ENCODE measurements around the gene FMO5.

FMO5 gene

GRCh38 chr1:147242449-147243227 lies 17.5 kb upstream of the FMO5 start, which contains the start of gene CHD1L (continued):
- TF ChIP-seq ZNF155 (tag by site-specific recombination; IDR thresholded peaks at IDR 0.05): no peak
- peak; percentile 74 for TF ChIP-seq ZNF341 (tag by site-specific recombination; IDR thresholded peaks at IDR 0.05; ENCODE audit: low read depth)
- TF ChIP-seq ZNF660 (tag by site-specific recombination; IDR thresholded peaks at IDR 0.05): peak; percentile 85
- TF ChIP-seq ZNF394 (tag by site-specific recombination; IDR thresholded peaks at IDR 0.05; ENCODE audit: borderline replicate concordance): peak; percentile 28; the same call in 1 of the 2 replicates
- TF ChIP-seq ZNF112 (tag by site-specific recombination; IDR thresholded peaks at IDR 0.05): no peak
- TF ChIP-seq ZNF747 (tag by site-specific recombination; IDR thresholded peaks at IDR 0.05): no peak
- no peak for TF ChIP-seq ZNF624 (tag by site-specific recombination; IDR thresholded peaks at IDR 0.05)
- peak; percentile 81 for TF ChIP-seq ZIC2 (tag by site-specific recombination; IDR thresholded peaks at IDR 0.05)
- peak; percentile 93 for TF ChIP-seq PATZ1 (tag by site-specific recombination; IDR thresholded peaks at IDR 0.05)
- TF ChIP-seq ZEB2 (tag by site-specific recombination; IDR thresholded peaks at IDR 0.05): peak; percentile 54; the same call in 1 of the 2 replicates
- peak; percentile 48; the same call in 1 of the 2 replicates for TF ChIP-seq ZBTB8A (tag by site-specific recombination; IDR thresholded peaks at IDR 0.05)
- peak; percentile 65; the same call in 1 of the 2 replicates for TF ChIP-seq KLF8 (tag by site-specific recombination; IDR thresholded peaks at IDR 0.05)
- TF ChIP-seq ZFP69B (tag by site-specific recombination; IDR thresholded peaks at IDR 0.05): peak; percentile 100
- TF ChIP-seq ZNF423 (tag by site-specific recombination; IDR thresholded peaks at IDR 0.05): no peak
- TF ChIP-seq ZBTB44 (tag by site-specific recombination; IDR thresholded peaks at IDR 0.05): peak; percentile 74
- TF ChIP-seq KLF10 (tag by site-specific recombination; IDR thresholded peaks at IDR 0.05): peak; percentile 63; the same call in 1 of the 2 replicates
- peak; percentile 98 for TF ChIP-seq ZNF18 (tag by site-specific recombination; IDR thresholded peaks at IDR 0.05)
- no peak for TF ChIP-seq ZNF214 (tag by site-specific recombination; IDR thresholded peaks at IDR 0.05; ENCODE audit: borderline replicate concordance)
- TF ChIP-seq ZNF16 (tag by site-specific recombination; IDR thresholded peaks at IDR 0.05; ENCODE audit: low read depth): no peak
- TF ChIP-seq ZNF248 (tag by site-specific recombination; IDR thresholded peaks at IDR 0.05): no peak
- TF ChIP-seq KLF9 (tag by site-specific recombination; IDR thresholded peaks at IDR 0.05; ENCODE audit: low read depth): peak; percentile 56; the same call in 1 of the 2 replicates
- no peak for TF ChIP-seq PRDM1 (tag by site-specific recombination; IDR thresholded peaks at IDR 0.05)
- TF ChIP-seq ZBTB7A (tag by site-specific recombination; IDR thresholded peaks at IDR 0.05; ENCODE audit: low read depth): no peak; the same call in 1 of the 2 replicates
- peak; percentile 72 for TF ChIP-seq ZXDB (tag by site-specific recombination; IDR thresholded peaks at IDR 0.05)
- peak; percentile 85 for TF ChIP-seq ZNF335 (tag by site-specific recombination; conservative IDR thresholded peaks at IDR 0.05)
- TF ChIP-seq SP2 (tag by site-specific recombination; IDR thresholded peaks at IDR 0.05): peak; percentile 58
- TF ChIP-seq ZNF2 (tag by site-specific recombination; IDR thresholded peaks at IDR 0.05): peak; percentile 82; the same call in 1 of the 2 replicates
- TF ChIP-seq ZNF121 (tag by site-specific recombination; IDR thresholded peaks at IDR 0.05): no peak
- TF ChIP-seq ZNF596 (tag by site-specific recombination; IDR thresholded peaks at IDR 0.05): peak; percentile 10; the same call in 1 of the 2 replicates
- TF ChIP-seq PRDM10 (tag by site-specific recombination; IDR thresholded peaks at IDR 0.05): peak; percentile 58
- peak; percentile 66 for TF ChIP-seq SP3 (tag by site-specific recombination; IDR thresholded peaks at IDR 0.05)
- peak; percentile 93 for TF ChIP-seq ZFHX2 (tag by site-specific recombination; conservative IDR thresholded peaks at IDR 0.05)
- no peak for TF ChIP-seq ZNF792 (tag by site-specific recombination; IDR thresholded peaks at IDR 0.05)
